ENCODE results near the gene TDRD7. TPM values are rescaled to one million over a fixed set of nuclear protein-coding genes. Genes with fewer than 3 reads are reported as not detected.

Gene TDRD7
- total and polyA plus RNA-seq, 2 of the 13 experiments (the other 11 are each of a cell fraction or from before 2014, with no cell fraction given): 9.8 to 15.5 TPM

DNA sequence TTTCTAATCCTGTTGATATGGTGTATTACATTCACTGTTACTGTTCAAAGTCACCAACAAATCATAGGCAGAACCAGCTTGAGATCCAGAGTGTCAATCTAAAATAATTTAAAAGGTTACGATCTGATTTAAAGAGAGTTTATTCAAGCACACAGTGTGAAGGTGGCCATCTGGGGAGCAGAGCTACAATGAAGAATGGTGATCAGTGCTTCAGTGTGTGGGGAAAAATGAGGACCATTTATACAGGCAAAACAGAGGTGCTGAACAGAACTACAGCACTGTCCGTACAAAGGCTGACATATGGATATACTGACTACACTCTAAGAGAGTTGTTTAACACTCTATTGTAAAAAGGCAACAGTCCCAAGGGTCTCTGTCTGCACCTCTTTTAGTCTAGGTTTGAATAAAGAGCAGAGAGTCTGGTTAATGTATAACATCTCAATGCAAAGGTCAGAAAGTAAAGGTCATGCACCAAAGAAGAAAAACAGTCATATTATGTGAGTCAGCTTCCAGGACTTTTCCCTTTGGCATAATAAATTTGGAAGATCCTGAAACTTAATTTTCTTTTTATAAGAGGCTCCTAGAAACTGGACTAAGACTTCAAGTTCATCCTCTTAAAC, 29.7 kb upstream of the TDRD7 start (continued):
- TF ChIP-seq FOSL2 (CRISPR knock-in tag; IDR thresholded peaks at IDR 0.05) (peak; percentile 49; the same call in 1 of the 2 replicates), BCL6 (CRISPR knock-in tag; IDR thresholded peaks at IDR 0.05) (peak; percentile 70), TARDBP (CRISPR knock-in tag; IDR thresholded peaks at IDR 0.05) (no peak; the same call in 1 of the 2 replicates), POLR2G (IDR thresholded peaks at IDR 0.05; ENCODE audit: low read depth, low read length) (peak; percentile 63), JUND (CRISPR knock-in tag; IDR thresholded peaks at IDR 0.05) (no peak), POLR2AphosphoS5 (IDR thresholded peaks at IDR 0.05; ENCODE audit: low read depth, low read length) (peak; percentile 84), FOXK2 (IDR thresholded peaks at IDR 0.05) (no peak), ZMYM4 (CRISPR knock-in tag; IDR thresholded peaks at IDR 0.05) (peak; percentile 26; the same call in 1 of the 2 replicates), ZNF598 (CRISPR knock-in tag; IDR thresholded peaks at IDR 0.05; ENCODE audit: borderline replicate concordance) (no peak), LCORL (IDR thresholded peaks at IDR 0.05) (no peak), LCORL (CRISPR knock-in tag; IDR thresholded peaks at IDR 0.05) (no peak), RXRB (CRISPR knock-in tag; IDR thresholded peaks at IDR 0.05; ENCODE audit: borderline replicate concordance) (peak; percentile 92), ZNF841 (CRISPR knock-in tag; IDR thresholded peaks at IDR 0.05; ENCODE audit: borderline replicate concordance) (no peak), ATF1 (CRISPR knock-in tag; IDR thresholded peaks at IDR 0.05) (0 out of 2 replicates have a peak, but pooled peaks have one; percentile 21), NCOA2 (CRISPR knock-in tag; IDR thresholded peaks at IDR 0.05) (peak; percentile 64), KDM2A (CRISPR knock-in tag; IDR thresholded peaks at IDR 0.05; ENCODE audit: borderline replicate concordance, low read depth) (no peak), ZNF24 (IDR thresholded peaks at IDR 0.05) (no peak), RARA (CRISPR knock-in tag; IDR thresholded peaks at IDR 0.05) (peak; percentile 89), RBFOX2 (IDR thresholded peaks at IDR 0.05; ENCODE audit: low read depth, low read length) (peak; percentile 55)
- TF ChIP-seq, protein P1, sequence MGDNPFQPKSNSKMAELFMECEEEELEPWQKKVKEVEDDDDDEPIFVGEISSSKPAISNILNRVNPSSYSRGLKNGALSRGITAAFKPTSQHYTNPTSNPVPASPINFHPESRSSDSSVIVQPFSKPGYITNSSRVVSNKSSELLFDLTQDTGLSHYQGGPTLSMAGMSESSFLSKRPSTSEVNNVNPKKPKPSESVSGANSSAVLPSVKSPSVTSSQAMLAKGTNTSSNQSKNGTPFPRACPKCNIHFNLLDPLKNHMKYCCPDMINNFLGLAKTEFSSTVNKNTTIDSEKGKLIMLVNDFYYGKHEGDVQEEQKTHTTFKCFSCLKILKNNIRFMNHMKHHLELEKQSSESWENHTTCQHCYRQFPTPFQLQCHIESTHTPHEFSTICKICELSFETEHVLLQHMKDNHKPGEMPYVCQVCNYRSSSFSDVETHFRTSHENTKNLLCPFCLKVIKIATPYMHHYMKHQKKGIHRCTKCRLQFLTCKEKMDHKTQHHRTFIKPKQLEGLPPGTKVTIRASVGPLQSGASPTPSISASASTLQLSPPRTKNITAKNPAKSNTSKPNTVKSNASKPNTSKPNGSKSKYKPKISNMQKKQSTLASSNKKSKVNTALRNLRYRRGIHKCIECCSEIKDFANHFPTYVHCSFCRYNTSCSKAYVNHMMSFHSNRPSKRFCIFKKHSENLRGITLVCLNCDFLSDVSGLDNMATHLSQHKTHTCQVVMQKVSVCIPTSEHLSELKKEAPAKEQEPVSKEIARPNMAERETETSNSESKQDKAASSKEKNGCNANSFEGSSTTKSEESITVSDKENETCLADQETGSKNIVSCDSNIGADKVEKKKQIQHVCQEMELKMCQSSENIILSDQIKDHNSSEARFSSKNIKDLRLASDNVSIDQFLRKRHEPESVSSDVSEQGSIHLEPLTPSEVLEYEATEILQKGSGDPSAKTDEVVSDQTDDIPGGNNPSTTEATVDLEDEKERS (CRISPR knock-in tag; IDR thresholded peaks at IDR 0.05): no peak
- TF ChIP-seq, protein P2, sequence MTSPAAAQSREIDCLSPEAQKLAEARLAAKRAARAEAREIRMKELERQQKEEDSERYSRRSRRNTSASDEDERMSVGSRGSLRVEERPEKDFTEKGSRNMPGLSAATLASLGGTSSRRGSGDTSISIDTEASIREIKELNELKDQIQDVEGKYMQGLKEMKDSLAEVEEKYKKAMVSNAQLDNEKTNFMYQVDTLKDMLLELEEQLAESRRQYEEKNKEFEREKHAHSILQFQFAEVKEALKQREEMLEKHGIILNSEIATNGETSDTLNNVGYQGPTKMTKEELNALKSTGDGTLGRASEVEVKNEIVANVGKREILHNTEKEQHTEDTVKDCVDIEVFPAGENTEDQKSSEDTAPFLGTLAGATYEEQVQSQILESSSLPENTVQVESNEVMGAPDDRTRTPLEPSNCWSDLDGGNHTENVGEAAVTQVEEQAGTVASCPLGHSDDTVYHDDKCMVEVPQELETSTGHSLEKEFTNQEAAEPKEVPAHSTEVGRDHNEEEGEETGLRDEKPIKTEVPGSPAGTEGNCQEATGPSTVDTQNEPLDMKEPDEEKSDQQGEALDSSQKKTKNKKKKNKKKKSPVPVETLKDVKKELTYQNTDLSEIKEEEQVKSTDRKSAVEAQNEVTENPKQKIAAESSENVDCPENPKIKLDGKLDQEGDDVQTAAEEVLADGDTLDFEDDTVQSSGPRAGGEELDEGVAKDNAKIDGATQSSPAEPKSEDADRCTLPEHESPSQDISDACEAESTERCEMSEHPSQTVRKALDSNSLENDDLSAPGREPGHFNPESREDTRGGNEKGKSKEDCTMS (CRISPR knock-in tag; conservative IDR thresholded peaks at IDR 0.05): no peak
- TF ChIP-seq, protein P3, sequence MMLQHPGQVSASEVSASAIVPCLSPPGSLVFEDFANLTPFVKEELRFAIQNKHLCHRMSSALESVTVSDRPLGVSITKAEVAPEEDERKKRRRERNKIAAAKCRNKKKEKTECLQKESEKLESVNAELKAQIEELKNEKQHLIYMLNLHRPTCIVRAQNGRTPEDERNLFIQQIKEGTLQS (CRISPR knock-in tag; IDR thresholded peaks at IDR 0.05): peak; percentile 20; the same call in 1 of the 2 replicates
- TF ChIP-seq, protein P4, sequence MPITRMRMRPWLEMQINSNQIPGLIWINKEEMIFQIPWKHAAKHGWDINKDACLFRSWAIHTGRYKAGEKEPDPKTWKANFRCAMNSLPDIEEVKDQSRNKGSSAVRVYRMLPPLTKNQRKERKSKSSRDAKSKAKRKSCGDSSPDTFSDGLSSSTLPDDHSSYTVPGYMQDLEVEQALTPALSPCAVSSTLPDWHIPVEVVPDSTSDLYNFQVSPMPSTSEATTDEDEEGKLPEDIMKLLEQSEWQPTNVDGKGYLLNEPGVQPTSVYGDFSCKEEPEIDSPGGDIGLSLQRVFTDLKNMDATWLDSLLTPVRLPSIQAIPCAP (CRISPR knock-in tag; IDR thresholded peaks at IDR 0.05; ENCODE audit: low read depth): no peak
- TF ChIP-seq, protein P5, sequence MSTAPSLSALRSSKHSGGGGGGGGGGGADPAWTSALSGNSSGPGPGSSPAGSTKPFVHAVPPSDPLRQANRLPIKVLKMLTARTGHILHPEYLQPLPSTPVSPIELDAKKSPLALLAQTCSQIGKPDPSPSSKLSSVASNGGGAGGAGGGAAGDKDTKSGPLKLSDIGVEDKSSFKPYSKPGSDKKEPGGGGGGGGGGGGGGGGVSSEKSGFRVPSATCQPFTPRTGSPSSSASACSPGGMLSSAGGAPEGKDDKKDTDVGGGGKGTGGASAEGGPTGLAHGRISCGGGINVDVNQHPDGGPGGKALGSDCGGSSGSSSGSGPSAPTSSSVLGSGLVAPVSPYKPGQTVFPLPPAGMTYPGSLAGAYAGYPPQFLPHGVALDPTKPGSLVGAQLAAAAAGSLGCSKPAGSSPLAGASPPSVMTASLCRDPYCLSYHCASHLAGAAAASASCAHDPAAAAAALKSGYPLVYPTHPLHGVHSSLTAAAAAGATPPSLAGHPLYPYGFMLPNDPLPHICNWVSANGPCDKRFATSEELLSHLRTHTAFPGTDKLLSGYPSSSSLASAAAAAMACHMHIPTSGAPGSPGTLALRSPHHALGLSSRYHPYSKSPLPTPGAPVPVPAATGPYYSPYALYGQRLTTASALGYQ (CRISPR knock-in tag; IDR thresholded peaks at IDR 0.05): no peak

Data from HepG2 (cell line).